ENCODE results near the gene TYMP. TPM values are rescaled to one million over a fixed set of nuclear protein-coding genes. Genes with fewer than 3 reads are reported as not detected.
A peak's percentile ranks its signal among the peaks of the same experiment; 100 is the strongest.

Gene TYMP
- total RNA-seq, result 100 to 1,000 TPM in 2 of 4 donors, 10 to 100 TPM in 2; 86.0 to 281 (median 137) TPM

- intact Hi-C loops (cut with DNase I), result loop anchor here (10.0 kb wide), 1 partner anchor 85 kb away; no protein-coding TSS in a partner anchor
- H3K4me1 ChIP-seq, result peaks cover 31 to 93% (median 44%) of the 10 kb centered on the region in 3 donors
- DNase-seq, result no peak
- H3K4me3 ChIP-seq, result peak within 1 kb of the TSS; percentile 54 to 87 (median 64)
- H3K27ac ChIP-seq, result peak within 1 kb of the TSS; percentile 96 to 100 (median 98)
- no peaks in the 10 kb centered on the region for H3K9me3 ChIP-seq
- no peaks in the 10 kb centered on the region for H3K36me3 ChIP-seq
- WGBS, 2 donors, result 10% methylated on average over 4 of the region's 92 CpGs; no CpG with 5 or more reads in 1 of the 2 donors
- peaks cover 0 to 41% (median 0%) of the 10 kb centered on the region in 4 donors for H3K27me3 ChIP-seq
- TF ChIP-seq CTCF (IDR thresholded peaks at IDR 0.05) (peak in 2 of 6 experiments; percentile 2 to 15), POLR2A (IDR thresholded peaks at IDR 0.05) (peak in 3 of 4 donors; percentile 7 to 93 (median 47))
Measured at GRCh38 chr22:50529897-50530579, at the start of gene TYMP. Gene TYMP, minus strand, starts transcription at chr22:50530012. Its CDS starts 303 bp downstream, at chr22:50529709.

- WGBS, 2 donors, result 77 to 85% methylated on average over 2 to 3 of the region's 8 CpGs
- H3K4me1 ChIP-seq, result peaks cover 18 to 37% (median 25%) of the 10 kb centered on the region in 3 donors
- no peaks in the 10 kb centered on the region for H3K9me3 ChIP-seq
- peak overlapping the region in 1 of 4 donors; percentile 40 for H3K27ac ChIP-seq
- no peaks in the 10 kb centered on the region for H3K27me3 ChIP-seq
- peaks cover 0 to 50% (median 6%) of the 10 kb centered on the region in 3 donors for H3K36me3 ChIP-seq
- TF ChIP-seq POLR2A (IDR thresholded peaks at IDR 0.05) (no peak), CTCF (IDR thresholded peaks at IDR 0.05) (no peak)
- intact Hi-C loops (cut with DNase I), result no loop called here
- no peak for DNase-seq
- peak overlapping the region in 1 of 4 donors; percentile 53 for H3K4me3 ChIP-seq
Measured at GRCh38 chr22:50578776-50579310, 49.0 kb upstream of the TYMP start.

GRCh38 chr22:50577987-50578775 lies 48.4 kb upstream of the TYMP start, which contains the start of gene CPT1B:
Gene CPT1B, minus strand, starts transcription at chr22:50578427. Its CDS starts 512 bp downstream, at chr22:50577915.
- WGBS, 2 donors, result 53 to 56% methylated on average over 6 to 7 of the region's 63 CpGs
- no peak for TF ChIP-seq CTCF (IDR thresholded peaks at IDR 0.05)
- no peak for TF ChIP-seq POLR2A (IDR thresholded peaks at IDR 0.05)
- no peak for DNase-seq
- Histone ChIP-seq H3K27ac (peak within 1 kb of the TSS in 1 of 4 donors; percentile 40), H3K4me1 (peaks cover 13 to 31% (median 18%) of the 10 kb centered on the region in 3 donors), H3K4me3 (peak within 1 kb of the TSS in 2 of 4 donors; percentile 9 to 53), H3K36me3 (peaks cover 0 to 56% (median 6%) of the 10 kb centered on the region in 3 donors), H3K9me3 (no peaks in the 10 kb centered on the region), H3K27me3 (no peaks in the 10 kb centered on the region)
- intact Hi-C loops (cut with DNase I), result no loop called here

- no peak for DNase-seq
- 0% methylated on average over 1 of the region's 23 CpGs; no CpG with 5 or more reads in 1 of the 2 donors for WGBS, 2 donors
- H3K27ac ChIP-seq, result no peak overlapping the region
Measured at GRCh38 chr22:50577697-50577986, 47.8 kb upstream of the TYMP start.

More at GRCh38 chr22:50577697-50577986, 47.8 kb upstream of the TYMP start:
- TF ChIP-seq CTCF (IDR thresholded peaks at IDR 0.05), result no peak
- no peak for TF ChIP-seq POLR2A (IDR thresholded peaks at IDR 0.05)
- no peaks in the 10 kb centered on the region for H3K27me3 ChIP-seq
- peaks cover 0 to 62% (median 6%) of the 10 kb centered on the region in 3 donors for H3K36me3 ChIP-seq
- peaks cover 13 to 30% (median 17%) of the 10 kb centered on the region in 3 donors for H3K4me1 ChIP-seq
- peak overlapping the region in 1 of 4 donors; percentile 53 for H3K4me3 ChIP-seq
- intact Hi-C loops (cut with DNase I), result no loop called here
- H3K9me3 ChIP-seq, result no peaks in the 10 kb centered on the region

All from esophagus squamous epithelium (tissue), 5 donors.